HCT116 (cell line): Measurements from ENCODE around the gene BLID. TPM values are rescaled to one million over a fixed set of nuclear protein-coding genes. Genes with fewer than 3 reads are reported as not detected.

ENCODE experiments used
- ATAC-seq: fragments of 200-7000 bp; cut with Tn5 transposase; 2 replicates; pipeline ENCODE4 v1.9.1; 2020; ENCODE audit warnings: mild to moderate bottlenecking, moderate library complexity
- BruUV-seq: library from RNA; stranded (reverse); fragments of 400-500 nt; replicated peaks from 2 replicates; lab custom pipeline; 2021; lab: Mats Ljungman, UMichigan
- CTCF ChIA-PET: fragments of 300-600 bp; sonication (Branson Sonifier 250); formaldehyde crosslinking; loops from one replicate; lab custom pipeline; 2021; ENCODE audit warnings: antibody characterized with exemption; lab: Charles Lee
- POLR2A ChIA-PET: fragments of 300-600, 350-600 bp; sonication (Branson Sonifier 250); formaldehyde crosslinking; loops from one replicate; lab custom pipeline; 2021; ENCODE audit warnings: antibody characterized with exemption; lab: Charles Lee
- RAD21 ChIA-PET, 2 experiments: fragments of 300-600 bp; sonication (Branson Sonifier 250); formaldehyde crosslinking; loops; one replicate each; lab custom pipeline; 2023; ENCODE audit warnings: low total read pairs in 2 of 2; ENCODE audit not compliant: uncharacterized antibody in 2 of 2, unreplicated experiment in 2 of 2, low non-redundant PET in 1 of 2; lab: Charles Lee
- DNase-seq: peaks from one replicate; pipeline ENCODE4 v3.0.0-alpha.2; 2010; ENCODE audit warnings: low read depth, low spot score
- H2AFZ ChIP-seq: fragments of 200-600 bp; shearing (Covaris generic), sonication (generic); 2 replicates; pipeline ENCODE4 v1.6.1; 2017; ENCODE audit warnings: low read depth, mixed run types, mixed read lengths, antibody characterized with exemption, low read length; ENCODE audit not compliant: poor library complexity, severe bottlenecking
- H3K27ac ChIP-seq: 2 replicates; pipeline ENCODE4 v1.5.1; 2012; ENCODE audit warnings: low read depth, low read length
- H3K27me3 ChIP-seq: fragments of 200-600 bp; sonication (generic); 2 replicates; pipeline ENCODE4 v1.6.1; 2016; ENCODE audit warnings: mixed run types, low read length, mixed read lengths; ENCODE audit not compliant: insufficient read depth
- H3K36me3 ChIP-seq, 2 experiments: fragments of 200-500 bp in 1 of 2; fragments of 200-600 bp in 1 of 2; sonication (Bioruptor generic) in 1 of 2; sonication (generic) in 1 of 2; 2 replicates each; pipeline versions ENCODE4 v1.5.1 to v1.6.1; 2014 to 2016; ENCODE audit warnings: low read length in 2 of 2, inconsistent platforms in 1 of 2, mixed read lengths in 1 of 2, mixed run types in 1 of 2; ENCODE audit not compliant: insufficient read depth in 2 of 2, control insufficient read depth in 1 of 2
- H3K4me1 ChIP-seq, 2 experiments: fragments of 200-600 bp in 1 of 2; sonication (generic) in 1 of 2; 2 replicates each; pipeline versions ENCODE4 v1.5.1 to v1.6.1; 2012 to 2017; ENCODE audit warnings: low read length in 2 of 2, inconsistent platforms in 1 of 2, mild to moderate bottlenecking in 1 of 2, mixed read lengths in 1 of 2, mixed run types in 1 of 2, moderate library complexity in 1 of 2; ENCODE audit not compliant: insufficient read depth in 2 of 2, control insufficient read depth in 1 of 2
- H3K4me2 ChIP-seq: fragments of 200-600 bp; sonication (generic); 2 replicates; pipeline ENCODE4 v1.6.1; 2017; ENCODE audit warnings: mixed run types, low read length, mixed read lengths
- H3K4me3 ChIP-seq, 2 experiments: fragments of 200-600 bp in 1 of 2; sonication (generic) in 1 of 2; replicated peaks in 1 of 2; 2 replicates each; pipeline ENCODE4 v1.5.1; 2011 to 2016; ENCODE audit warnings: low read length in 2 of 2, control low read depth in 1 of 2, low read depth in 1 of 2, mild to moderate bottlenecking in 1 of 2, mixed read lengths in 1 of 2, mixed run types in 1 of 2
- H3K79me2 ChIP-seq: fragments of 200-600 bp; sonication (generic); 2 replicates; pipeline ENCODE4 v1.6.1; 2017; ENCODE audit warnings: mild to moderate bottlenecking, mixed run types, low read length, moderate library complexity, mixed read lengths; ENCODE audit not compliant: insufficient read depth
- H3K9ac ChIP-seq: fragments of 200-600 bp; sonication (generic); 2 replicates; pipeline ENCODE4 v1.6.1; 2016; ENCODE audit warnings: low read length, mixed read lengths
- H3K9me2 ChIP-seq: fragments of 200-600 bp; sonication (generic), shearing (Covaris generic); 2 replicates; pipeline ENCODE4 v1.6.1; 2017; ENCODE audit warnings: mixed run types, mild to moderate bottlenecking, moderate library complexity; ENCODE audit not compliant: insufficient read depth
- H3K9me3 ChIP-seq, 2 experiments: fragments of 200-500 bp in 1 of 2; fragments of 200-600 bp in 1 of 2; sonication (Bioruptor generic) in 1 of 2; sonication (generic) in 1 of 2; 2 replicates each; pipeline ENCODE4 v1.6.1; 2014 to 2017; ENCODE audit warnings: low read length in 2 of 2, mixed read lengths in 2 of 2, inconsistent platforms in 1 of 2, low read depth in 1 of 2, mild to moderate bottlenecking in 1 of 2, mixed run types in 1 of 2, moderate library complexity in 1 of 2; ENCODE audit not compliant: control insufficient read depth in 1 of 2, insufficient read depth in 1 of 2
- H4K20me1 ChIP-seq: fragments of 200-600 bp; sonication (generic), shearing (Covaris generic); 2 replicates; pipeline ENCODE4 v1.6.1; 2017; ENCODE audit warnings: mixed run types, mild to moderate bottlenecking, moderate library complexity; ENCODE audit not compliant: insufficient read depth
- CEBPB ChIP-seq: IDR thresholded peaks from 2 replicates; pipeline ENCODE4 v1.6.1; 2012; ENCODE audit warnings: low read depth
- EZH2phosphoT487 ChIP-seq: fragments of 200-600 bp; IDR thresholded peaks from 2 replicates; pipeline ENCODE4 v1.6.1; 2018; ENCODE audit warnings: antibody characterized with exemption, borderline replicate concordance
- FOSL1 ChIP-seq: IDR thresholded peaks from 2 replicates; pipeline ENCODE4 v1.6.1; 2012; ENCODE audit warnings: low read depth
- POLR2A ChIP-seq: IDR thresholded peaks from 2 replicates; pipeline ENCODE4 v1.7.0; 2011; ENCODE audit warnings: borderline replicate concordance; ENCODE audit not compliant: insufficient read depth, insufficient read length; ENCODE audit errors: extremely low read depth
- POLR2AphosphoS5 ChIP-seq: IDR thresholded peaks from 2 replicates; pipeline ENCODE4 v1.6.1; 2011; ENCODE audit warnings: mild to moderate bottlenecking, low read depth, low read length, moderate library complexity
- RAD21 ChIP-seq: IDR thresholded peaks from 2 replicates; pipeline ENCODE4 v1.6.1; 2012; ENCODE audit warnings: low read depth, mild to moderate bottlenecking
- SIN3A ChIP-seq: IDR thresholded peaks from 2 replicates; pipeline ENCODE4 v1.6.1; 2012; ENCODE audit warnings: low read depth
- intact Hi-C: fragments of 100-400 bp; cut with micrococcal nuclease; formaldehyde crosslinking; loops from 2 replicates; pipeline ENCODE4 v1.10.0; 2022
- total RNA-seq: library from RNA; stranded (reverse); gene quantifications from one replicate; pipeline ENCODE4 v1.2.1, GENCODE V29; 2021; ENCODE audit not compliant: unreplicated experiment
- TF ChIP-seq, protein P1 (sequence below): IDR thresholded peaks from 2 replicates; pipeline ENCODE4 v1.6.1; 2012; ENCODE audit warnings: low read depth
- TF ChIP-seq, protein P2 (sequence below): IDR thresholded peaks from 2 replicates; pipeline ENCODE4 v1.6.1; 2011; ENCODE audit warnings: mild to moderate bottlenecking, low read length, moderate library complexity; ENCODE audit not compliant: insufficient replicate concordance; ENCODE audit errors: extremely low read depth

BLID gene
- total RNA-seq, 1 experiment from 2014 or later, result 8.9 TPM

GRCh38 chr11:122071709-122072202 is 44.3 kb downstream of the BLID start:
- no peaks in the 10 kb centered on the region for H3K4me1 ChIP-seq
- TF ChIP-seq FOSL1 (no peak), POLR2AphosphoS5 (no peak), RAD21 (no peak), CEBPB (no peak), SIN3A (no peak), EZH2phosphoT487 (no peak), POLR2A (no peak)
- TF ChIP-seq, protein P1, sequence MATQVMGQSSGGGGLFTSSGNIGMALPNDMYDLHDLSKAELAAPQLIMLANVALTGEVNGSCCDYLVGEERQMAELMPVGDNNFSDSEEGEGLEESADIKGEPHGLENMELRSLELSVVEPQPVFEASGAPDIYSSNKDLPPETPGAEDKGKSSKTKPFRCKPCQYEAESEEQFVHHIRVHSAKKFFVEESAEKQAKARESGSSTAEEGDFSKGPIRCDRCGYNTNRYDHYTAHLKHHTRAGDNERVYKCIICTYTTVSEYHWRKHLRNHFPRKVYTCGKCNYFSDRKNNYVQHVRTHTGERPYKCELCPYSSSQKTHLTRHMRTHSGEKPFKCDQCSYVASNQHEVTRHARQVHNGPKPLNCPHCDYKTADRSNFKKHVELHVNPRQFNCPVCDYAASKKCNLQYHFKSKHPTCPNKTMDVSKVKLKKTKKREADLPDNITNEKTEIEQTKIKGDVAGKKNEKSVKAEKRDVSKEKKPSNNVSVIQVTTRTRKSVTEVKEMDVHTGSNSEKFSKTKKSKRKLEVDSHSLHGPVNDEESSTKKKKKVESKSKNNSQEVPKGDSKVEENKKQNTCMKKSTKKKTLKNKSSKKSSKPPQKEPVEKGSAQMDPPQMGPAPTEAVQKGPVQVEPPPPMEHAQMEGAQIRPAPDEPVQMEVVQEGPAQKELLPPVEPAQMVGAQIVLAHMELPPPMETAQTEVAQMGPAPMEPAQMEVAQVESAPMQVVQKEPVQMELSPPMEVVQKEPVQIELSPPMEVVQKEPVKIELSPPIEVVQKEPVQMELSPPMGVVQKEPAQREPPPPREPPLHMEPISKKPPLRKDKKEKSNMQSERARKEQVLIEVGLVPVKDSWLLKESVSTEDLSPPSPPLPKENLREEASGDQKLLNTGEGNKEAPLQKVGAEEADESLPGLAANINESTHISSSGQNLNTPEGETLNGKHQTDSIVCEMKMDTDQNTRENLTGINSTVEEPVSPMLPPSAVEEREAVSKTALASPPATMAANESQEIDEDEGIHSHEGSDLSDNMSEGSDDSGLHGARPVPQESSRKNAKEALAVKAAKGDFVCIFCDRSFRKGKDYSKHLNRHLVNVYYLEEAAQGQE, result no peak
- TF ChIP-seq, protein P2, sequence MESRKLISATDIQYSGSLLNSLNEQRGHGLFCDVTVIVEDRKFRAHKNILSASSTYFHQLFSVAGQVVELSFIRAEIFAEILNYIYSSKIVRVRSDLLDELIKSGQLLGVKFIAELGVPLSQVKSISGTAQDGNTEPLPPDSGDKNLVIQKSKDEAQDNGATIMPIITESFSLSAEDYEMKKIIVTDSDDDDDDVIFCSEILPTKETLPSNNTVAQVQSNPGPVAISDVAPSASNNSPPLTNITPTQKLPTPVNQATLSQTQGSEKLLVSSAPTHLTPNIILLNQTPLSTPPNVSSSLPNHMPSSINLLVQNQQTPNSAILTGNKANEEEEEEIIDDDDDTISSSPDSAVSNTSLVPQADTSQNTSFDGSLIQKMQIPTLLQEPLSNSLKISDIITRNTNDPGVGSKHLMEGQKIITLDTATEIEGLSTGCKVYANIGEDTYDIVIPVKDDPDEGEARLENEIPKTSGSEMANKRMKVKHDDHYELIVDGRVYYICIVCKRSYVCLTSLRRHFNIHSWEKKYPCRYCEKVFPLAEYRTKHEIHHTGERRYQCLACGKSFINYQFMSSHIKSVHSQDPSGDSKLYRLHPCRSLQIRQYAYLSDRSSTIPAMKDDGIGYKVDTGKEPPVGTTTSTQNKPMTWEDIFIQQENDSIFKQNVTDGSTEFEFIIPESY, result no peak
- TF ChIP-seq, all 23 proteins: peak for 0
- H3K4me2 ChIP-seq, result no peak overlapping the region
- no peaks in the 10 kb centered on the region for H3K9me3 ChIP-seq
- intact Hi-C loops, result no loop called here
- no peaks in the 10 kb centered on the region for H3K36me3 ChIP-seq
- CTCF ChIA-PET, result no interaction called here
- no peaks in the 10 kb centered on the region for H3K9me2 ChIP-seq
- no peak overlapping the region for H3K9ac ChIP-seq
- no TSS peak for BruUV-seq
- no peak overlapping the region for H3K27ac ChIP-seq
- no peaks in the 10 kb centered on the region for H4K20me1 ChIP-seq
- ATAC-seq (no peak), DNase-seq (no peak)
- POLR2A ChIA-PET, result no interaction called here
- H3K27me3 ChIP-seq, result no peaks in the 10 kb centered on the region
- H3K79me2 ChIP-seq, result no peaks in the 10 kb centered on the region
- H2AFZ ChIP-seq, result no peak overlapping the region
- no peak overlapping the region for H3K4me3 ChIP-seq
- RAD21 ChIA-PET, result no interaction called here
